Stromal cell of bone marrow (primary cell): ENCODE data around the gene CAPN15.

Source experiments
- DNase-seq: peaks from one replicate; pipeline ENCODE4 v3.0.0-alpha.2; 2012; ENCODE audit warnings: low read depth

The CAPN15 gene

DNA sequence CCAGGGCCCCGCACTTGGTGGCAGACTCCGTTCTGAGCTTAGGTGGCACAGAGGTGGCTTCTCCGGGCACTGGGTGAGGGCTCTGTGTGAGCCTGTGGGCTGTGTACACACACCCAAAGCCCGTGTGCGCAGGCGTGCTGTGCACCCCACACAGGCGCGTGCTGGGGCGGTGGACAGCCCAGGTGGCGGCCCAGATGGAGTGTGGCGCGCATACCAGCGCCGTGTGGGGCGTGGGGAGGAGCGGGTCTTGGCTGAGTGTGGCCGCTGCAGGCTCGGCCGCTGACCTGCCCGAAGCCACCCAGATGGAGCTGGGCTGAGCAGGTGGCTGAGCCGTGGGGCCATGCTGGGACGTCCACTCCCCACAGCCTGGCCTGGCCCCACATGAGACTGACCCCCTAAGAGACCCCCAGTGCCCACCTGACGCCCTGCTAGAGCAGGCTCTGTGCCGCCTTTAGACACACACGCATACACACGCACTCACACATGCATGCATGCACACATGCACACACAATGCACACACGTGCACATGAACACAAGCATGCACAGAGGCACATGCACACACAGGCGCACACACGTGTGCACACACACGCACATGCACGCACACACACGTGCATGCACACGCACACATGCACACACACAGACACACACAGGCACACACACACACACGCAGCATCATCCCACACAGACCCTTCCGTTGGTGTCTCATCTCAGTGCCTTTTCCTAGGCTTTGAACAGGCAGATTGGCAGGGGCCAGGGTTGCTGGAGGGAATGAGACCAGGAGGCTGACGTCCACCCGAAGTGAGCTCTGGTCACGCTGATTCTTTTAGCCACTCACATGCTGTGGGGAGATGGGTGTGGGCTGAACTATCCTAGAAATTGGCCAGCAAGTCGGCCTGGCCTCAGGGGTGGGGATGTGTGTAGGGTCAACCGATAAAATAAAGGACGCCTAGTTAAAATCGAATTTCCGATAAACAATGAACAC is 34.7 kb downstream of the CAPN15 start:
- DNase-seq: no peak

DNA sequence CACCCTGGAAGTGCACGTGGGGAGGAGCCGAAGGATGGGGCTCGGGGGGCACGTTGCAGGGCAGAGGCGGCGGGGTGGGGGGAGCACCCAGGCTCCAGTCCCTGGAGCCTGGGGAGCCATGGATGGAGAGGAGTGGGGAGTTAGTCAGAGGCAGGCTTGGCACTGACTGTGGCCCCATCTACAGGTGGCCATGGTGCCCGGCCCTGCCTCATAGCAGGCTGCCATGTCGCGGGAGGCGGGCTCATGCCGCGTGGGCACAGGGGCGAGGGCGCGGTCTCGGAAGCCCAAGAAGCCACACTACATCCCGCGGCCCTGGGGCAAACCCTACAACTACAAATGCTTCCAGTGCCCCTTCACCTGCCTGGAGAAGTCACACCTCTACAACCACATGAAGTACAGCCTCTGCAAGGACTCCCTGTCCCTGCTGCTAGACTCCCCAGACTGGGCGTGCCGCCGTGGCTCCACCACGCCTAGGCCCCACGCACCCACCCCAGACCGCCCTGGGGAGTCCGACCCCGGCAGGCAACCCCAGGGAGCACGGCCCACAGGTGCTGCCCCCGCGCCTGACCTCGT is 35.6 kb downstream of the CAPN15 start:
- DNase-seq: no peak

DNA sequence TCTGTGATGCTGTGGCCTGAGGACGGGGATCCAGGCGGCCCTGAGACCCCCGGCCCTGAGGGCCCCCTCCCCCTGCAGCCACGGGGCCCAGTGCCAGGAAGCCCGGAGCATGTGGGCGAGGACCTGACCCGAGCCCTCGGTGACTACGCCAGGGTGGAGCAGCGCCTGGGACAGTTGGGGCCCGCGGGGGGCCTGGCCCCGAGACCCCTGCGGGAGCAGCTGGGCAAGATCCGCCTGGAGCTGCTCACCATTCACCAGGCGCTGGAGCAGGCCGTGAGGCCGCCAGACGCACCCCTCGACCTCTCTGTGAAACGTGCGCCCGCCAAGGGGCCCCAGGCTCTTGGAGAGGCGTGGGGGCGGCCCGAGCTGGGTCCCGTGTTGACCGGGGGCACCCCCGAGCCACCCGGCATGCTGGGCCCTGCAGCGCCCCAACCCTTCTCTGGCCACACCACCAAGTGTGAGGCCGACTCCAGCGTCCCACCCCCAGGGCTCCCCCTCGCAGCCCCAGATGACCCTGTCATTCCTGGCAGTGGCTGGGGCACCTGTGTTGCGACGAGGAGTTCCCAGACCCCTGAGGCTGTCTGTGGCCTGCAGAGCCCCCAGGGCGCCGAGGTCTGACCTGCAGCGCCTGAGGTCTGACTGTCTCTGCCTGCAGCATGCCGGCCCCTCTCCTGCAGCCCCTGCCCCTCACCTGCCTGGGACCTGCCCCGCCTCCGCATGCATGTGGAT is 37.3 kb downstream of the CAPN15 start:
- DNase-seq: no peak

DNA sequence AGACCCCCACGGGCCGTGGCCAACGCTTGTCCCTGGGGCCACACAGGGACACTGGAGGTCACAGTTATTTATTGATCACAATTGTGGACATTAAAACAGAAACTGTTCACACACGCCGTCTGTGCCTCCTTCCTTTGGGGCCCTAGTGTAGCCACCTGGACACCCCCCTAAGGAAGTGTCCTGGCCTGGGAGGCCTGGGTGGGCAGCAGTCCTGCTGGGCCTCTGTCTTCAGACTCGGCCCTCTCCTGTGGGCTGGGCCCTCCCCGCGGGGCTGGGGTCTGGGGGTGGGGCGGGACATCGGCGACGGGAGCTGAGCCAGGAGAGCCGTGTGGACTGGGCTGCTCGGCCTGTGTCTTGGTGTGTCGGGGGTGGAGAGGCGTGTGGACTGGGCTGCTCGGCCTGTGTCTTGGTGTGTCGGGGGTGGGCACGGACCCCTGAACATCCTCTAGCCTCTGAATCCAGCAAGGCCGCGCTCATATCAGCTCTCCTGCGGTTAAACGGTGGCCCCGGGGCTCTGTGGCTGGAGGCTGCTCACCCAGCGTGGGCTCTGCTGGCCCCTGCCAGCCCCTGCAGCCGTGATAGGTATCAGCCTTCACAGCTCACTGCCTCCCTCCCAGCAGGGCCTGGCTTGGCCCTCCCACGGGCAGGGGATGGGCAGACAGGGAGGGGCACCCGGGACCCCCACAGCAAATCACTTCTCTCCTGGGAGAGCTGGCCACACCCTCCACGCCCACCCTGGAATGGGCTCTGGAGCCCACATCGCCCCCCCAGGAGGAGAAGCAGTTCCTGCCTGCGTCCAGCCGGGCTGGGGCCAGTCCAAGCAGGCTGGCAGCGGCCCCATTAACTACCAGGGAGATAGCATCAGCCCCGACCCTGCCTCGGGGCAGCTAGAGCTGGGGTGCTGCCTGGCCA is 38.2 kb downstream of the CAPN15 start:
- DNase-seq: no peak

DNA sequence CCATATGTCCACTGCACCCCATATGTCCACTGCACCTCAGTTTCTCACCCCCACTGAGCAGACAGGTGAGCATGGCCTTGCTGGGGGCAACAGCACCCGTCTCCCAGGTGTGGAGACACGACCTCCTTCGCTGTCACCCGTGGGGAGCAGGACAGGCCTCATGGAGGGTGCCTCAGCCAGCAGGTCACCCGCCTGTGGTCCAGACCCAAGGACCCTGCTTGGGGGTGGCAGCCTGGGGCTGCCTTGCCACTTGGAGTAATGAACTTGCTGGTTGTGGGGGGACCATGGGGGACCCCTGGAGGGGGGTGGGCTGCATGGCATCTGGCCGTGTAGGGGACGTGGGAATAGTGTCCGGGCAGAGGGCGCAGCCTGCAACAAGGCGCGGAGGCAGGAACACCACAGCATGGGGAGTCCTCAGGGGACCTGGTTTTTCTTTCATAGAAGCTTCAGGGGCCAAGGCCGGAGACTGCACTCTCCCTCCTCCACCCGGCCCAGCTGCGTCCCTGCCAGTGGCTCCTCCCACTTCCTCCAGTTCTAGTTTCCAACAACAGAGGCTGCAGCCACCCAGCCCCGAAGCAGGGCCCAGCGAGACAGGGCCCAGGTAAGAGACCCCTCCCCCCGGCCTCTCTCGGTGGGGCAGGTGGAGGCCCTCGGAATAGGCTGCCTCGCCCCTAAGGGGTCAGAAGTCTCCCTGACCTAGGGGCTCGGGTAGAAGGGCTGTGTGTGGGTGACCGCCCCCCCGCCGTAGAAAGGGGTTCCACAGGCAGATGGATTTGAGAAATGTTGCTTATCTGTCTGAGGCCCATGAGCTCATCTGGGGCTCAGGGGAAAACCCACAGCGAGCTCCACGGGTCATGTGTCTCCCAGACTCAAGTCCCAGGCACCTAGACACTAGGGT is 39.2 kb downstream of the CAPN15 start, which contains the start of gene NHLRC4:
NHLRC4 (plus strand) TSS at position 531 of the 898 bp plus-strand sequence. CDS start 1,043 bp downstream, outside the sequence.
- no peak for DNase-seq

DNA sequence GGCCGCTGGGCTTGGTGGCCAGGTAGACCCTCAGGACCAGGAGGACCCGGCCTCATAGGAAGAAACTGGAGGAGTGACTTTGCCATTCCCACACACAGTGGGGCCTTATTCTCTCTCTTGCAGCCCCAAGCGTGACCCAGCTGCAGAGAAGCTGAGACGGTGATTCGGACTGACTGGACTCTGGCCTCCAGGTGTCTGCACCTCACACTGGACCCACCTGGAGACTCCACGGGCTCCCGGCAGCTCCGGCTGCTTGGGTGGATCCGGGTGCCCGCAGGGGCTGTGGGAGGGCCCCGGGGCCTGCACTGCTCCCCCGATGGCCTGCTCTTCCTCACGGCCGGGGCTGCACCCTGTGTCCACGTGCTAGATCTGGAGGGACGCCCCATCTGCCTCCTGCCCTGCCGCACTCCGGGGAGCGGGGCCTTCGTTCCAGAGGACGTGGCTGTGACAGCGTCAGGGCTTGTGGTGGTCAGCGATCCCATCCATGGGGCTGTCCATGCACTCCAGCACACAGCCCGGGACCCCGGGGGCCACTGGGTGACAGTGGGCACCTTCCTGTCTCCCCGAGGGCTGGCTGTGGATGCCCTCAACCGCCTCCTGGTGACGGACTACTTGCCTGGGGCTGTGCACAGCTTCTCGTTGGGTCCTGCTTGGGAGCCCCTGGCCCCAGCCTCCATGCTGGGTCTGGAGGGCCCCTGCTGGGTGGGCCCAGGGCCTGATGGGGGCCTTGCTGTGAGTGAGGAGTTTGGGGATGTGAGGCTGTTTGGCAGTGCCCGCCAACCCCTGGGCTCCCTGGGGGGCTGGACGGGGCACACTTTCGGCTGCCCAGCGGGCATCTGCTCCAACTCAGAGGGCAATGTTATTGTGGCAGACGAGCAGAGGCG is 40.1 kb downstream of the CAPN15 start:
- no peak for DNase-seq

DNA sequence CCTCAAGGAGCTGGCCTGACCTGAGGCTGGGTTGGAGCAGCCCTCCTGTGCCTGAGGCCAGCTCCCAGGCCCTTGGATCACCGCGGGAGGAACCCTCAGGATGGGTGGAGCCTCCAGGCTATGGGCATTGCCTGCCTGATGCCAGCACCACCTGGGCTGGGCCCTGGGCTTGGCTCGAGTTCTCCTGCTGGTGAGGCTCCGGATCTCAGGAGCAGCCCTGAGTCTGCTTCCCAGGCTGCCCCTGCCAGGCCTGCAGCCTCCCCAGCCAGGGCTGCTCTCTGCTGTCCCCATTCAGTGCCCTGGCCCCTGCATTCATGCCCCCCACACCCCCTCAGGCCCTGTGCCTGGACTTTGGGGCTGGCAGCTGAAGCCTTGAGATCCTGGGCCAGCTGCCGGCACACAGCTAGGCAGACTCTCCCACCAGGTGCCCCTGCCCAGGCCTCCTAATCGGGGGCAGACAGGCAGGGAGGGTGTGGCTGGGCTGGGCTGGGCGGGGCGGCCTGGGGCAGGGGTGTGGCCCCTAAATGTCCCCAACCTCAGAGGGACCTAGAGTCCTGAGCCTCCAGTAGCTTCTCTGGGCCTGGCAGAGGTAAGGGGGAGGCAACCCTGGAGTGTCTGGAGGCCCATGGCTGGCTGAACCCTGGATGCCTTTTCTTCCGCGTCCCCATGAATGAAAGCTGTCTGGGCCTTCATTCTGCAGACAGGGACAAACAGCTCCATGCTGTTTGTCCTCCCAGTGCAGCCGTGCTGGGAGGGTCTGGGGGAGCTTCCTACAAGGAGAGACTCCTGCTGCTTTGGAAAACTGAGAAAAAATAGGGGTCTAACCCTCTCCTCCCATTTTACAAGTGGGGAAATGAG is 41.1 kb downstream of the CAPN15 start:
- no peak for DNase-seq

DNA sequence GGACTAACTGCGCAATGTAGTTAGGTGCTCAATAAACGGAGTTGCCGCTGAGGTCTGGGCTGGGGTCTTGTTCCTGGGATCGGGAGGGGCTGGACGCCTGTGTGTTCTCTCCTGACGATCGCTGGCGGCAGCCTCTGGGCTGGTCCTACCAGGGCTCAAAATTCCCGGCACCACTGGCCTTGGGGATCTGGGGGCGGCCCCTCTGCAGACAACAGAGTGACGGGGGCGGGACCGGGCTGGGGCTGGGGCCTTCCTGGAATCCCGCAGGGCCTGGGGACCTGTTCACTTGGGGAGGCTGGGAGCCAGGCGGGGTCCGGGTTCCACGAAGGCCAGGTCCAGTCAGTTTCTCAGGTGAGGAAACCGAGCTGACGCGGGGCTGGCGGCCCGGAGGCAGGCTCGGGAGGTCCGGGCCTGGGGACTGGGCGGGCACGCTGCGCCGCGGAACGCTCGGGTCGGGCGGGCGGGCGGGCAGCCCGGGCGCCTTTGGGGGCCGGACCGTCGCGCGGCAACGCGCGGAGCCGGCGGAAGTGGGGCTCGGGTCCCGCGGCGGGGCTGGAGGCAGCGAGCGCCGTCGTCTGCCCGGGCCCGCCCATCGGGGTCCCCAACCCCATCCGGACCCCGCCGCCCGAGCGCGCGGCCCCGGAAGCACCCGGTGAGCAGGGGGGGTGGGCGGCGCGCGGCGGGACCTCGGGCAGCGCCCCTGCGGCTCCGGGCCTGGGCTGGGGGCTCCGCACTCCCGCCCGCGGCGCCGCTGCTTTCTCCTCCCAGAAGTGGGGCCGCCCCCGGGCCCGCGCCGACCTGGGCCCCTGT is 42.1 kb downstream of the CAPN15 start, which contains the start of gene PIGQ:
PIGQ (plus strand) TSS at position 524 of the 810 bp plus-strand sequence. CDS start 4,107 bp downstream, outside the sequence.
- no peak for DNase-seq

DNA sequence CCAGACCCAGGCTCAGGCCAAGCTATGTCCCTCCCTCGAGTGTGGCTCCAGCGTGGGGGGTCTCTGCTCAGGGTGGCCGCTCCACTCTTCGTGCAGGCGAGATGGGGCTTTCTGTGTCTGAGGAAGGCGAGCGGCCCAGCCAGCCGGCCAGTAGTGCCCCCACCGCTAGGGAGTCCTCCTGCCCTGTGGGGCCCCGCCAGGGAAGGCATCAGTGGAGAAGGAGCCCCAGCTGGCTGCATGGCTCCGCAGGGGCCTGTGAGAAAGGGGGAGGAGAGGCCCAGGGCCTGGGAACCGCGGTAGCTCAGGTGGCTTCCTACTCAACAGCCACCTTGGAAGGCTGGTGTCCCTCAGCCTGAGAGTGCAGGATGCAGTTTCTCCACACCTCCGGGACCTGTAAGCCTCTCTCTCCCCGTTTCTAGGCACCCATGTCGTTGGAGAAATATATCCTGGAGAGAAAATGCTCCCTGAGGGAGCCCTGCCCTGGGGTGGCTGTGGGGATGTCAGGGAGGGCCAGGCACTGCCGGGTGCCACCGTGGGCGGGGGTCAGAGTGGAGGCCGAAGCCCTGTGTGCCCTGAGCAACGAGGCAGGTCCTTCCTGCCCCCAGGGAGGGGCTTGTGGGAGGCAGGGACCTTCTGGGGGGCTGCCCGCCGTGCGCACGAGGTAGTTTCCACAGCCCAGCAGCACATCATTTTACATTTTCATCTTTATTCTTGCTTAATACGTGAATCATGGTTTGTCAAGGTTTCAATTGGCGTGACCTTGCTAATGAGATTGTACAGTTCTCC is 45.5 kb downstream of the CAPN15 start:
- no peak for DNase-seq

DNA sequence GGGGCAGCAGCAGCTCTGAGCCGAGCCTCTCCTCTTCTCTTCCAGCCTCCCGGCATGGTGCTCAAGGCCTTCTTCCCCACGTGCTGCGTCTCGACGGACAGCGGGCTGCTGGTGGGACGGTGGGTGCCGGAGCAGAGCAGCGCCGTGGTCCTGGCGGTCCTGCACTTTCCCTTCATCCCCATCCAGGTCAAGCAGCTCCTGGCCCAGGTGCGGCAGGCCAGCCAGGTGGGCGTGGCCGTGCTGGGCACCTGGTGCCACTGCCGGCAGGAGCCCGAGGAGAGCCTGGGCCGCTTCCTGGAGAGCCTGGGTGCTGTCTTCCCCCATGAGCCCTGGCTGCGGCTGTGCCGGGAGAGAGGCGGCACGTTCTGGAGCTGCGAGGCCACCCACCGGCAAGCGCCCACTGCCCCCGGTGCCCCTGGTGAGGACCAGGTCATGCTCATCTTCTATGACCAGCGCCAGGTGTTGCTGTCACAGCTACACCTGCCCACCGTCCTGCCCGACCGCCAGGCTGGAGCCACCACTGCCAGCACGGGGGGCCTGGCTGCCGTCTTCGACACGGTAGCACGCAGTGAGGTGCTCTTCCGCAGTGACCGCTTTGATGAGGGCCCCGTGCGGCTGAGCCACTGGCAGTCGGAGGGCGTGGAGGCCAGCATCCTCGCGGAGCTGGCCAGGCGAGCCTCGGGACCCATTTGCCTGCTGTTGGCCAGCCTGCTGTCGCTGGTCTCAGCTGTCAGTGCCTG is 46.7 kb downstream of the CAPN15 start:
- no peak for DNase-seq

DNA sequence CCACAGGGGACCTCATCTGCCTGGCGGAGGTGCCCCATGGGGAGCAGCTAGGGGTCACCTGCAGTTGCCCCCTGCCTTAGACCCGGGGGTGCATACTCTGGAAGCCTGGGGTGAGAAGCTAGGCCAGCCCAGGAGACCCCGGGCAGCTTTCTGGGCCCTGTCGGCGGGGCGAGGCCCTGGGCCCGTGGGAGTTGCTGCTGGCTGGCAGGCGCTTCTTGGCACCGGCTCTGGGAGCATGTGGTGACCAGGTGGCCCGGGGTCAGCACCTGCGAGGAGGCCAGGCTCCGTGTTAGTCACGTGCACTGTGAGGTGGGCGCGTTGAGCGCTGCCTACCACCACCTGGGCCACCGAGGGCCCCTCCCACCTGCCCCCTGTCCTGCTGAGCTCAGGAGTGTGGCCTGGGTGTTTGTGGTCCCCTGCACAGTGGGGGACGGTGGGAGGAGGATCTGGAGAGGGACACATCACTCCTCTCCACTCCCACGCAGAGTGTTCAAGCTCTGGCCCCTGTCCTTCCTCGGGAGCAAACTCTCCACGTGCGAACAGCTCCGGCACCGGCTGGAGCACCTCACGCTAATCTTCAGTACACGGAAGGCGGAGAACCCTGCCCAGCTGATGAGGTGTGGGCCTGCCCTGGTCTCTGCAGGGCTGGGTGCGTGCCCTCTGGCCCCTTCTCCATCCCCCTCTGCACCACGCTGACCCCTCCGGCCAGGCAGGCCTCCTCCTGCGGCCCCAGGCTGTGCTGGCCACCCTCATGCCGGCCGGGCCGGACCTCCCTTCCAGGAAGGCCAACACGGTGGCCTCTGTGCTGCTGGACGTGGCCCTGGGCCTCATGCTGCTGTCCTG is 48.1 kb downstream of the CAPN15 start:
- DNase-seq: no peak

DNA sequence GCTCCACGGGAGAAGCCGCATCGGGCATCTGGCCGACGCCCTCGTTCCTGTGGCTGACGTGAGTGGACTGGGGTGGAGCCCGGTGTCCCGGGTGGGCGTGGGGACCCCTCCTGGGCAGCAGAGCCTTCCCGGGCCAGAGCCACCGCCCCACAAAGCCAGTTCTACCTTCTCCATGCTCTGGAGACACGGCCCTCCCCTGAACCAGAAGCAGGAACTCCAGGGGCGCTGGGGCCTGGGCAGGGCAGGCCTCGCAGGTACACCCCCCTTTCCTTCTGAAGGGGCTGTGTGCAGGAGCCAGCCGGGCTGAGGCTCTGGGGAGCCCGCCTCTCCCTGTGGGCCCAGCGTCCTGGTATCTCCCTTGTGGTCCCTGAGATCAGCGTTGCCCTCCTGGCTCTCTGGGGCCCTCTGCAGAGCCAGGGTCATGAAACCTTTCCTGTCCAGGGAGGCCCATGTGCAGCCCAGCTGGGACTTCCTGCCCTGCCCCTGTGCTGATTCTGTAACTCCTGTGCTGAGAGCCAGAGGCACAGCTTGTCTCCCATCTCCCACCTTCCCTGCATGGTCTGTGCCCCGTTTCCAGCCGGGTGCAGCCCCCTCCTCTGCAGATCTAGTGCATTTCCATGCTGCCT is 48.8 kb downstream of the CAPN15 start:
- DNase-seq: no peak

DNA sequence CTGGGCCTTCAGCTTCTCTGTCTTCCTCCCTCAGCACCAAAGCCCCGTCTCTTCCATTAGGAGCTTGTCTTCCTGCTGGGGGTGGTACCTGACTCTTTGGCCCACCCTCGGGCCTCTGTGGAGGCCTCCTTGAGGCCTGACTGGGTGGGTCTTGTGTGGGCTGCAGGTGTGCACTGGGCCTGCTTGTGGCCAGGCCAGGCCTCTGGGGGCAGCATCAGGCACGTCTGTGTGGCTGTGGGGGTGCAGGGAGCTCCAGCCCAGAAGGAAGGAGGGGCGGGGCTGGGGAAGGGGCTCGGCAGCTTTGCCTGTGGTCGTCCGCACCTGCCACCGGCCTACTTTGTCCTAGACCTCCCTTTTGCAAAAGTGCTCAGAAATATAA is 49.3 kb downstream of the CAPN15 start:
- no peak for DNase-seq

DNA sequence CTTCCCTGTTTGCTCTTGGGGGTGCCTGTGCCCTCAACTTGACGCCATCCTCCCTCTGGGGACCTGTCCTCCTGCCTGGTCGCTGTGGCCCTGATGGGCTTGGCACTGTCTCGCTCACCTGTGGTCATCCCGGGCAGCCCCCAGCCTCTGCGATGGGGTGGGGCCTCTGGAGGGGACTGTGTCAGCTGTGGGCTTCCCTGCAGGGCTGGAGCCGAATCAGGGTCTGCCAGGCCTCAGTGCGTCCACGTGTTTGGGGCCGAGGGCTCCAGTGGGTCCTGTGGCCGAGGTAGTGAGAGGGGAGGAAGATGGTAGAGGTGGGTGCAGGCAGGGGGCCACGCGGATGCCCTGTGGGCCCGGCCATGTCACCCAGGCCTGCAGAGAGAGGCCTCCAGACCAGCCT is 50.3 kb downstream of the CAPN15 start:
- no peak for DNase-seq
